ENCODE data around the gene PROK1. TPM values are rescaled to one million over a fixed set of nuclear protein-coding genes. Genes with fewer than 3 reads are reported as not detected.
A peak's percentile ranks its signal among the peaks of the same experiment; 100 is the strongest.

PROK1 gene
- total and polyA plus RNA-seq, 2 donors: 5.3 TPM; not detected in 1

DNA sequence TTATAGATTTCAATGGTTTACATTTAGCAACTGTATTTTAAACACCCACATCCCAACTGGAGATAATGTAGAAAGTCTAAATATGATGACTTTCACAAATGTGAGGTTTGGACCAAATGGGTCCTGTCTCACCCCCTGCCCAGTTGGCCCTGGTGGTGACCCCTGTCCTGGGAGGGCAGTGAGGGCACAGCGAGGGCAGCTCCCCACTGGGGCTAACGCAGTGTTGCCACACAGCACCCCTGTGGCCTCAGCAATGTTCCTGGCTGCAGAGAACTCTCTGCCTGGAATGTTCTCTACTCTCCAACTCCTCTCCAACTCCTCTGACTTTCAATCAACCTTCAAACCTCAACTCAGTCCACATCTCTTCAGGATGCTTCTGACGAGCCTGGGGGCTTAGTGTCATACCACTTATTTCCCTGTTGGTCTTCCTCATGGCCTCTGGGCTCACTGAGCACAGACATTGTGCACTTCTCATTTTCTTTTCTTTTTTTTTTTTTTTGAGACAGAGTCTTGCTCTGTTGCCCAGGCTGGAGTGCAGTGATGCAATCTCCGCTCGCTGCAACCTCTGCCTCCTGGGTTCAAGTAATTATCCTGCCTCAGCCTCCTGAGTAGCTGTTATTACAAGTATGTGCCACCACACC is 42.2 kb downstream of the PROK1 start:
- H3K4me1 ChIP-seq (ENCODE audit: insufficient read depth): no peaks in the 10 kb centered on the region
- WGBS: 82% methylated on average over 5 of the region's 5 CpGs
- DNase-seq (ENCODE audit: extremely low spot score): no peak
- H3K36me3 ChIP-seq (ENCODE audit: insufficient read depth): no peaks in the 10 kb centered on the region
- no peak overlapping the region for H3K4me3 ChIP-seq (ENCODE audit: low read depth, low read length)
- H3K27ac ChIP-seq (ENCODE audit: low read depth): no peak overlapping the region

GRCh38 chr1:110494036-110494435 is 43.1 kb downstream of the PROK1 start:
- Histone ChIP-seq H3K36me3 (ENCODE audit: insufficient read depth) (no peaks in the 10 kb centered on the region), H3K4me1 (ENCODE audit: insufficient read depth) (no peaks in the 10 kb centered on the region), H3K4me3 (ENCODE audit: low read depth, low read length) (no peak overlapping the region), H3K27ac (ENCODE audit: low read depth) (no peak overlapping the region)
- no peak for DNase-seq (ENCODE audit: extremely low spot score)
- 77% methylated on average over 5 of the region's 5 CpGs for WGBS

- DNase-seq (ENCODE audit: extremely low spot score): no peak
- Histone ChIP-seq H3K27ac (ENCODE audit: low read depth) (no peak overlapping the region), H3K4me1 (ENCODE audit: insufficient read depth) (no peaks in the 10 kb centered on the region), H3K36me3 (ENCODE audit: insufficient read depth) (no peaks in the 10 kb centered on the region), H3K4me3 (ENCODE audit: low read depth, low read length) (no peak overlapping the region)
- WGBS: 69% methylated on average over 21 of the region's 21 CpGs
Observed at GRCh38 chr1:110494522-110495406, 43.8 kb downstream of the PROK1 start.

DNA sequence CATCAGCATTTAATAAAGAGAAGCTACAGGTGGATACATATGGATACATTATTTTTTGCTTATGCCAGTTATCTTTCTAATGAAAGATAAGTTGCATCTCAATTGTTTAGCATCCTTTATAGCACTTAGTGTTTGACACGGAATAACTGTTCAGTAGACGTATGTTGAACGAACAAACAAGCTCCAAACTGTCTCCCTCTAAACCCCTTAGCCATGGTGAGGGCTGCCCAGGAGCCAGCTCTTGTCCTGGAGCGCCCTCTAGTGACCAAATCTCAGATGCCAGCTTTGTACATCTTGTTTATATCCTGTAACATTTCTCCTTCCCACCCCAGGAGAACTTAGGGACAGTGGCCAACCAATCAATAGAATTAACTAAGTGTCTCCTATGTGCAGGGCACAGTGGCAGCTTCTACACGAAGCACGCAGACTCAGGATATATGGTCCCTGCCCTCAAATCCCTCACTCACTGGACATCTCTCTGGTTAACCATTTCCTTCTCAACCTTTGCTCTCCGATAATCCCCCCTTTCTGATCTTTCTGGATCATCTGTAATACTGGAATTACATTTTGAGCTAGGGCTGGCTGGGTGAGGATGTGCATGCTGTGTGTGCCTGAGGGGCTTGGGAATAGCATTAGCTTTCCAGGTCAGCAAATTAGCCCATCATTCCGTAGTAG is 45.1 kb downstream of the PROK1 start:
- Histone ChIP-seq H3K36me3 (ENCODE audit: insufficient read depth) (no peaks in the 10 kb centered on the region), H3K4me1 (ENCODE audit: insufficient read depth) (no peaks in the 10 kb centered on the region), H3K27ac (ENCODE audit: low read depth) (no peak overlapping the region), H3K4me3 (ENCODE audit: low read depth, low read length) (no peak overlapping the region)
- 23% methylated on average over 8 of the region's 8 CpGs for WGBS
- DNase-seq (ENCODE audit: extremely low spot score): peak; percentile 26

- H3K27ac ChIP-seq (ENCODE audit: low read depth): no peak overlapping the region
- 64% methylated on average over 6 of the region's 6 CpGs for WGBS
- H3K36me3 ChIP-seq (ENCODE audit: insufficient read depth): no peaks in the 10 kb centered on the region
Observed at GRCh38 chr1:110498270-110498669, 47.3 kb downstream of the PROK1 start.

GRCh38 chr1:110501488-110502132 is 50.7 kb downstream of the PROK1 start:
- 68% methylated on average over 6 of the region's 6 CpGs for WGBS
- DNase-seq (ENCODE audit: extremely low spot score): no peak
- Histone ChIP-seq H3K4me3 (ENCODE audit: low read depth, low read length) (no peak overlapping the region), H3K36me3 (ENCODE audit: insufficient read depth) (no peaks in the 10 kb centered on the region), H3K4me1 (ENCODE audit: insufficient read depth) (no peaks in the 10 kb centered on the region), H3K27ac (ENCODE audit: low read depth) (no peak overlapping the region)

More at GRCh38 chr1:110498270-110498669, 47.3 kb downstream of the PROK1 start:
- H3K4me1 ChIP-seq (ENCODE audit: insufficient read depth): no peaks in the 10 kb centered on the region
- no peak overlapping the region for H3K4me3 ChIP-seq (ENCODE audit: low read depth, low read length)
- DNase-seq (ENCODE audit: extremely low spot score): no peak

GRCh38 chr1:110502402-110503151 is 51.6 kb downstream of the PROK1 start:
- WGBS: 79% methylated on average over 8 of the region's 8 CpGs
- no peaks in the 10 kb centered on the region for H3K4me1 ChIP-seq (ENCODE audit: insufficient read depth)
- H3K27ac ChIP-seq (ENCODE audit: low read depth): no peak overlapping the region
- H3K4me3 ChIP-seq (ENCODE audit: low read depth, low read length): no peak overlapping the region
- H3K36me3 ChIP-seq (ENCODE audit: insufficient read depth): no peaks in the 10 kb centered on the region
- no peak for DNase-seq (ENCODE audit: extremely low spot score)

DNA sequence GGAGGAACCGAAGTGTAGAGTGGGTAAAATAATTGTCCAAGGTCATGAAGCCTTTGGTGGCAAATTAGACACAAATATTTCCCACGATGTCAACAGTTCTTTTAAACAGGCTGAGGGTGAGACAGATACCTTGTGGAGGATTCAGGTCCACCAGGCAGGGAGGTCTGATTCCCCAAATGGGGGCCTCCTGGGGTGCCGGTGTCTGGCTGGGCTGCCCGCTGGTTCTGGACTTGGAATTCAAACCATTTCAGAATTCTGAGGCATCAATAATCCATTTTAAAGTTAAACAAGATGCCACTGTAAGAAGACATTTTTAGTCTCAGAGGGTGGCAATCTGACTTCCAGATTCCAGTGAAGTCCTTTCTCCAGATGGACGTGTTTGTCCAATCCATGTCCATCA is 52.5 kb downstream of the PROK1 start:
- H3K4me3 ChIP-seq (ENCODE audit: low read depth, low read length): no peak overlapping the region
- H3K4me1 ChIP-seq (ENCODE audit: insufficient read depth): no peaks in the 10 kb centered on the region
- H3K27ac ChIP-seq (ENCODE audit: low read depth): no peak overlapping the region
- no peak for DNase-seq (ENCODE audit: extremely low spot score)
- H3K36me3 ChIP-seq (ENCODE audit: insufficient read depth): no peaks in the 10 kb centered on the region
- 76% methylated on average over 5 of the region's 5 CpGs for WGBS

- no peak overlapping the region for H3K27ac ChIP-seq (ENCODE audit: low read depth)
- no peaks in the 10 kb centered on the region for H3K36me3 ChIP-seq (ENCODE audit: insufficient read depth)
- no peak overlapping the region for H3K4me3 ChIP-seq (ENCODE audit: low read depth, low read length)
- no peak for DNase-seq (ENCODE audit: extremely low spot score)
- H3K4me1 ChIP-seq (ENCODE audit: insufficient read depth): no peaks in the 10 kb centered on the region
- WGBS: 72% methylated on average over 7 of the region's 7 CpGs
Observed at GRCh38 chr1:110504226-110504625, 53.3 kb downstream of the PROK1 start.

DNA sequence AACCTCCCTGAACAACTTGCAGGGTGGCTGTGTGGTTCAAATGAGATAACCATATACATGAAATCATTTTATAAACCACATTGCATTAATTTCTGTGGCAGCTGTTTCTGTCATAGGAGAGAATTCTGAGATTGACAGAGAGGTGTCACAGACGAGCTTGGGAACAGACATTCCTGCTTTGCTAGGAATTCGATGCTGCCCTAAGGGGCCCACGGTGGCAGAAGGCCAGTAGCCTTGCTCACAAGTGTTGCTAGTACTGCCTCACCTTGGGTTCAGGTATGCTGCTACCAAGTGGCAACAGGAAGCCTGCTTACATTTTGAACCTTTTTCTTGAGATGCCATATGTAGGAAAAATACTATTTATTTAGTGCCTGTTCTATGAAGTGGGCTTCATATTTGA is 54.6 kb downstream of the PROK1 start:
- H3K36me3 ChIP-seq (ENCODE audit: insufficient read depth): no peaks in the 10 kb centered on the region
- no peak overlapping the region for H3K4me3 ChIP-seq (ENCODE audit: low read depth, low read length)
- no peaks in the 10 kb centered on the region for H3K4me1 ChIP-seq (ENCODE audit: insufficient read depth)
- WGBS: 44% methylated on average over 3 of the region's 3 CpGs
- no peak overlapping the region for H3K27ac ChIP-seq (ENCODE audit: low read depth)
- no peak for DNase-seq (ENCODE audit: extremely low spot score)

DNA sequence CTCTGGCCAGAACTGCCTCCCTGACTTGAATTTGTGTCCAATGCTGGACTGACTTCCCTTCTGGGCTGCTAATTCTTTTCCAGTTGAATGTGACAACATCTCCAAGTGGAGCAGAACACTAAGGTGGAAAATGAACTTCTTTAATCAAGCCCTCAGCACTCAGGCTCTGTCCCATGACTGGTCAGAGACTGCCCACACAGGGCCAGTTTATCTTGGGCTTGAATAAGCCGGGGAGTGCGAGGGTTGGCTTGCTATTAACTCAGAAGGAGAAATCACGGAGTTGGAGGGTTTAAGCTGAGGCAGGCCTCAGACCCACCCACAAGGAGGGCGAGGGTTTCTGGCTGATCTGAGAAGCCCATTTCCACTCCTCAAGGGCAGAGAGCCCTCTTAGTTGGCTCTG is 55.6 kb downstream of the PROK1 start:
- Histone ChIP-seq H3K36me3 (ENCODE audit: insufficient read depth) (no peaks in the 10 kb centered on the region), H3K4me3 (ENCODE audit: low read depth, low read length) (no peak overlapping the region), H3K27ac (ENCODE audit: low read depth) (no peak overlapping the region), H3K4me1 (ENCODE audit: insufficient read depth) (no peaks in the 10 kb centered on the region)
- no peak for DNase-seq (ENCODE audit: extremely low spot score)
- WGBS: 80% methylated on average over 4 of the region's 4 CpGs
